HCT116 (cell line): ENCODE data around the gene ERICH6. TPM values are rescaled to one million over a fixed set of nuclear protein-coding genes. Genes with fewer than 3 reads are reported as not detected.
A peak's percentile ranks its signal among the peaks of the same experiment; 100 is the strongest.

Experiments used
- ATAC-seq: fragments of 200-7000 bp; cut with Tn5 transposase; 2 replicates; pipeline ENCODE4 v1.9.1; 2020; ENCODE audit warnings: mild to moderate bottlenecking, moderate library complexity
- BruUV-seq: library from RNA; stranded (reverse); fragments of 400-500 nt; replicated peaks from 2 replicates; lab custom pipeline; 2021; lab: Mats Ljungman, UMichigan
- CTCF ChIA-PET: fragments of 300-600 bp; sonication (Branson Sonifier 250); formaldehyde crosslinking; loops from one replicate; lab custom pipeline; 2021; ENCODE audit warnings: antibody characterized with exemption; lab: Charles Lee
- POLR2A ChIA-PET: fragments of 300-600, 350-600 bp; sonication (Branson Sonifier 250); formaldehyde crosslinking; loops from one replicate; lab custom pipeline; 2021; ENCODE audit warnings: antibody characterized with exemption; lab: Charles Lee
- RAD21 ChIA-PET, 2 experiments: fragments of 300-600 bp; sonication (Branson Sonifier 250); formaldehyde crosslinking; loops; one replicate each; lab custom pipeline; 2023; ENCODE audit warnings: low total read pairs in 2 of 2; ENCODE audit not compliant: uncharacterized antibody in 2 of 2, unreplicated experiment in 2 of 2, low non-redundant PET in 1 of 2; lab: Charles Lee
- DNase-seq: peaks from one replicate; pipeline ENCODE4 v3.0.0-alpha.2; 2010; ENCODE audit warnings: low read depth, low spot score
- H2AFZ ChIP-seq: fragments of 200-600 bp; shearing (Covaris generic), sonication (generic); 2 replicates; pipeline ENCODE4 v1.6.1; 2017; ENCODE audit warnings: low read depth, mixed run types, mixed read lengths, antibody characterized with exemption, low read length; ENCODE audit not compliant: poor library complexity, severe bottlenecking
- H3K27ac ChIP-seq: 2 replicates; pipeline ENCODE4 v1.5.1; 2012; ENCODE audit warnings: low read depth, low read length
- H3K27me3 ChIP-seq: fragments of 200-600 bp; sonication (generic); 2 replicates; pipeline ENCODE4 v1.6.1; 2016; ENCODE audit warnings: mixed run types, low read length, mixed read lengths; ENCODE audit not compliant: insufficient read depth
- H3K36me3 ChIP-seq, 2 experiments: fragments of 200-500 bp in 1 of 2; fragments of 200-600 bp in 1 of 2; sonication (Bioruptor generic) in 1 of 2; sonication (generic) in 1 of 2; 2 replicates each; pipeline versions ENCODE4 v1.5.1 to v1.6.1; 2014 to 2016; ENCODE audit warnings: low read length in 2 of 2, inconsistent platforms in 1 of 2, mixed read lengths in 1 of 2, mixed run types in 1 of 2; ENCODE audit not compliant: insufficient read depth in 2 of 2, control insufficient read depth in 1 of 2
- H3K4me1 ChIP-seq, 2 experiments: fragments of 200-600 bp in 1 of 2; sonication (generic) in 1 of 2; 2 replicates each; pipeline versions ENCODE4 v1.5.1 to v1.6.1; 2012 to 2017; ENCODE audit warnings: low read length in 2 of 2, inconsistent platforms in 1 of 2, mild to moderate bottlenecking in 1 of 2, mixed read lengths in 1 of 2, mixed run types in 1 of 2, moderate library complexity in 1 of 2; ENCODE audit not compliant: insufficient read depth in 2 of 2, control insufficient read depth in 1 of 2
- H3K4me2 ChIP-seq: fragments of 200-600 bp; sonication (generic); 2 replicates; pipeline ENCODE4 v1.6.1; 2017; ENCODE audit warnings: mixed run types, low read length, mixed read lengths
- H3K4me3 ChIP-seq, 2 experiments: fragments of 200-600 bp in 1 of 2; sonication (generic) in 1 of 2; replicated peaks in 1 of 2; 2 replicates each; pipeline ENCODE4 v1.5.1; 2011 to 2016; ENCODE audit warnings: low read length in 2 of 2, control low read depth in 1 of 2, low read depth in 1 of 2, mild to moderate bottlenecking in 1 of 2, mixed read lengths in 1 of 2, mixed run types in 1 of 2
- H3K79me2 ChIP-seq: fragments of 200-600 bp; sonication (generic); 2 replicates; pipeline ENCODE4 v1.6.1; 2017; ENCODE audit warnings: mild to moderate bottlenecking, mixed run types, low read length, moderate library complexity, mixed read lengths; ENCODE audit not compliant: insufficient read depth
- H3K9ac ChIP-seq: fragments of 200-600 bp; sonication (generic); 2 replicates; pipeline ENCODE4 v1.6.1; 2016; ENCODE audit warnings: low read length, mixed read lengths
- H3K9me2 ChIP-seq: fragments of 200-600 bp; sonication (generic), shearing (Covaris generic); 2 replicates; pipeline ENCODE4 v1.6.1; 2017; ENCODE audit warnings: mixed run types, mild to moderate bottlenecking, moderate library complexity; ENCODE audit not compliant: insufficient read depth
- H3K9me3 ChIP-seq, 2 experiments: fragments of 200-500 bp in 1 of 2; fragments of 200-600 bp in 1 of 2; sonication (Bioruptor generic) in 1 of 2; sonication (generic) in 1 of 2; 2 replicates each; pipeline ENCODE4 v1.6.1; 2014 to 2017; ENCODE audit warnings: low read length in 2 of 2, mixed read lengths in 2 of 2, inconsistent platforms in 1 of 2, low read depth in 1 of 2, mild to moderate bottlenecking in 1 of 2, mixed run types in 1 of 2, moderate library complexity in 1 of 2; ENCODE audit not compliant: control insufficient read depth in 1 of 2, insufficient read depth in 1 of 2
- H4K20me1 ChIP-seq: fragments of 200-600 bp; sonication (generic), shearing (Covaris generic); 2 replicates; pipeline ENCODE4 v1.6.1; 2017; ENCODE audit warnings: mixed run types, mild to moderate bottlenecking, moderate library complexity; ENCODE audit not compliant: insufficient read depth
- CTCF ChIP-seq, 3 experiments: fragments of 200-600 bp in 1 of 3; sonication (generic) in 1 of 3; IDR thresholded peaks in 2 of 3; conservative IDR thresholded peaks in 1 of 3; 2 replicates each; pipeline ENCODE4 v1.5.1; 2012 to 2017; ENCODE audit warnings: low read depth in 2 of 3, low read length in 2 of 3, antibody characterized with exemption in 1 of 3, borderline replicate concordance in 1 of 3, control low read depth in 1 of 3, mild to moderate bottlenecking in 1 of 3, mixed read lengths in 1 of 3, mixed run types in 1 of 3, moderate library complexity in 1 of 3; ENCODE audit not compliant: insufficient read depth in 1 of 3
- ELF1 ChIP-seq: IDR thresholded peaks from 2 replicates; pipeline ENCODE4 v1.6.1; 2012; ENCODE audit warnings: low read depth, borderline replicate concordance
- FOSL1 ChIP-seq: IDR thresholded peaks from 2 replicates; pipeline ENCODE4 v1.6.1; 2012; ENCODE audit warnings: low read depth
- POLR2AphosphoS5 ChIP-seq: IDR thresholded peaks from 2 replicates; pipeline ENCODE4 v1.6.1; 2011; ENCODE audit warnings: mild to moderate bottlenecking, low read depth, low read length, moderate library complexity
- SP1 ChIP-seq: IDR thresholded peaks from 2 replicates; pipeline ENCODE4 v1.6.1; 2012; ENCODE audit warnings: low read depth
- intact Hi-C: fragments of 100-400 bp; cut with micrococcal nuclease; formaldehyde crosslinking; loops from 2 replicates; pipeline ENCODE4 v1.10.0; 2022
- total RNA-seq: library from RNA; stranded (reverse); gene quantifications from one replicate; pipeline ENCODE4 v1.2.1, GENCODE V29; 2021; ENCODE audit not compliant: unreplicated experiment

ERICH6 gene
- total RNA-seq, 1 experiment from 2014 or later, result not detected

GRCh38 chr3:150740733-150741496 is 37.2 kb upstream of the ERICH6 start:
- H3K36me3 ChIP-seq, result peaks cover 3 to 5% of the 10 kb centered on the region in 2 experiments; a peak in 1 of 4 replicates
- H3K27me3 ChIP-seq, result no peaks in the 10 kb centered on the region
- TSS peak; percentile 21 for BruUV-seq
- no peak overlapping the region for H3K27ac ChIP-seq
- no peak overlapping the region for H3K4me2 ChIP-seq
- DNase-seq (no peak), ATAC-seq (no peak)
- H3K4me1 ChIP-seq, result peaks cover 25 to 49% of the 10 kb centered on the region in 2 experiments
- H3K9me2 ChIP-seq, result no peaks in the 10 kb centered on the region
- H2AFZ ChIP-seq, result no peak overlapping the region
- no peak overlapping the region for H3K9ac ChIP-seq
- ChIA-PET POLR2A (no interaction called here), CTCF (no interaction called here), RAD21 (no interaction called here)
- intact Hi-C loops, result no loop called here
- H4K20me1 ChIP-seq, result peaks cover 9% of the 10 kb centered on the region; the same call in 1 of the 2 replicates
- peaks cover 48% of the 10 kb centered on the region for H3K79me2 ChIP-seq
- no peak for TF ChIP-seq POLR2AphosphoS5
- TF ChIP-seq ELF1, result no peak
- TF ChIP-seq FOSL1, result no peak
- no peak for TF ChIP-seq SP1
- no peak for TF ChIP-seq CTCF (IDR thresholded peaks at IDR 0.05 in 2 of 3, conservative IDR thresholded peaks at IDR 0.05 in 1 of 3; ENCODE audit: borderline replicate concordance in 1 of 3, insufficient read depth in 1 of 3, low read depth in 2 of 3, low read length in 2 of 3)
- no peak overlapping the region for H3K4me3 ChIP-seq
- H3K9me3 ChIP-seq, result no peaks in the 10 kb centered on the region
